Karpas-422 (cell line): ENCODE data around the gene KCTD18. TPM values are rescaled to one million over a fixed set of nuclear protein-coding genes. Genes with fewer than 3 reads are reported as not detected.

Experiments used
- DNase-seq: peaks from one replicate; pipeline ENCODE4 v3.0.0-alpha.2; 2015
- H2AFZ ChIP-seq: fragments of 200-600 bp; sonication (generic); 2 replicates; pipeline ENCODE4 v1.6.1; 2014; ENCODE audit warnings: antibody characterized with exemption, low read length, mixed read lengths
- H3K27ac ChIP-seq: fragments of 200-600 bp; sonication (generic); 2 replicates; pipeline ENCODE4 v1.5.1; 2014; ENCODE audit warnings: mild to moderate bottlenecking, low read length, moderate library complexity
- H3K27me3 ChIP-seq: fragments of 200-600 bp; sonication (generic); 2 replicates; pipeline ENCODE4 v1.6.1; 2014; ENCODE audit warnings: low read length, mixed read lengths
- H3K36me3 ChIP-seq: fragments of 200-600 bp; sonication (generic); 2 replicates; pipeline ENCODE4 v1.6.1; 2014; ENCODE audit warnings: low read length, mixed read lengths; ENCODE audit not compliant: insufficient read depth
- H3K4me1 ChIP-seq: fragments of 200-600 bp; sonication (generic); 2 replicates; pipeline ENCODE4 v1.6.1; 2014; ENCODE audit warnings: mild to moderate bottlenecking, low read length, mixed read lengths
- H3K4me2 ChIP-seq: fragments of 200-600 bp; sonication (generic); 2 replicates; pipeline ENCODE4 v1.6.1; 2014; ENCODE audit warnings: low read length, low read depth, mild to moderate bottlenecking; ENCODE audit not compliant: poor library complexity, severe bottlenecking
- H3K4me3 ChIP-seq: fragments of 200-600 bp; sonication (generic); 2 replicates; pipeline ENCODE4 v1.5.1; 2014; ENCODE audit warnings: mild to moderate bottlenecking, antibody characterized with exemption, low read length, mixed read lengths
- H3K79me2 ChIP-seq: fragments of 200-600 bp; sonication (generic); 2 replicates; pipeline ENCODE4 v1.6.1; 2014; ENCODE audit warnings: mild to moderate bottlenecking, low read length, mixed read lengths
- H3K9ac ChIP-seq: fragments of 200-600 bp; sonication (generic); 2 replicates; pipeline ENCODE4 v1.6.0; 2014; ENCODE audit warnings: low read length
- H3K9me2 ChIP-seq: fragments of 200-600 bp; sonication (generic), shearing (Covaris generic); replicated peaks from 2 replicates; pipeline ENCODE4 v1.6.0; 2014; ENCODE audit warnings: mild to moderate bottlenecking, low read length, moderate library complexity; ENCODE audit not compliant: insufficient read depth
- H3K9me3 ChIP-seq: fragments of 300-700, 200-600 bp; sonication (generic); 2 replicates; pipeline ENCODE4 v1.6.1; 2014; ENCODE audit warnings: low read length, mixed read lengths
- H4K20me1 ChIP-seq: fragments of 200-600 bp; sonication (generic); 2 replicates; pipeline ENCODE4 v1.6.1; 2014; ENCODE audit warnings: mild to moderate bottlenecking, antibody characterized with exemption, low read length, low read depth; ENCODE audit not compliant: insufficient read depth
- total RNA-seq: library from RNA; depleted of rRNA; stranded (reverse); fragments of >200 nt; shearing (Covaris generic); gene quantifications from 2 replicates; pipeline ENCODE4 v1.2.3, GENCODE V29; 2014; ENCODE audit warnings: low replicate concordance; rRNA removed

Gene KCTD18
- 24.6 and 28.1 TPM in 2 replicates for total RNA-seq

DNA sequence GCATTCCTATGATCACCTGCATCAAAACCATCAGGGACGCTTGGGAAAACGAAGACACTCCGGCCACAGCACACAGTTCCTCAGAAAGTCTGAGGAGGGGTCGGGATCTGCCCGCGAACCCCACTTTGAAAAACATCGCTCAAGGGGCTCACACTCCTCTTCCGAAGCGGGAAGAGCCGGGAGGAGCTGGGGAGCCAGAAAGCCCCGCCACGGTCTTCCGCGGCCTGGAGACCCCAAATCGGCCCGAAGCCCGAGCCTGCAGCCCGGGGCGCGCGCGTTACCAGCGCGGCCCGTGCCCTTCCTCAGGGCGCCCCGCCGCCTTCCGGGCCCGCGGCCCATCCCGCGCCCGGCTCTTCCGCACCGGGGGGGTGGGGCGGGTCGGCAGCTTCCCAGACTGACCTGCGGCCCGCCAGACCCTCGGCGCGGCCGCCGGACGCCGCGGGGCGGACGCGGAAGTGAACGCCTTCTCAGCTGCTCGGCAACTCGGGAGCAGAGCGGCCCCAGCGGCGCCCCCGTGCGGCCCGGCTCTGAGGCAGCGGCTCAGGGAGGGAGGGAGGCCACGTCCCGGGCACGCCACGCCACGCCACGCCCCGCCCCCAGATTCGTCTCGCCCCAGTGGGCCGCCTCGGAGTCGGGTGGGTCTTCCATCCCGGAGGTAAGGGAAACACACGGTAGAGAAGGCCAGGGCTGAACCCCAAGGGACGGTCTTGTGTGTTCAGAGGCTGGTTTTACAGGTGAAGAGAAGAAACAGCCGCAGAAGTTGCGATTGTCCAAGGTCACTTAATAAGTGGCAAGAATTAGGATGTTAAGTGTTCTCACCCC is at the start of gene KCTD18:
KCTD18 (minus strand) TSS at position 457 of the 822 bp plus-strand sequence. CDS start 3,052 bp downstream, outside the sequence.
- peak within 1 kb of the TSS; percentile 77 for H3K4me3 ChIP-seq
- peak within 1 kb of the TSS; percentile 76 for H3K4me2 ChIP-seq
- peak within 1 kb of the TSS; percentile 84 for H3K9ac ChIP-seq
- H3K9me3 ChIP-seq: no peaks in the 10 kb centered on the region
- H4K20me1 ChIP-seq: no peaks in the 10 kb centered on the region
- peak within 1 kb of the TSS; percentile 65 for H3K27ac ChIP-seq
- DNase-seq: peak; percentile 97
- peaks cover 6% of the 10 kb centered on the region; the same call in 1 of the 2 replicates for H3K36me3 ChIP-seq
- no peaks in the 10 kb centered on the region; the same call in 1 of the 2 replicates for H3K9me2 ChIP-seq
- H3K79me2 ChIP-seq: peaks cover 22% of the 10 kb centered on the region
- peaks cover 16% of the 10 kb centered on the region for H3K4me1 ChIP-seq
- H2AFZ ChIP-seq: peak within 1 kb of the TSS; percentile 74
- no peaks in the 10 kb centered on the region for H3K27me3 ChIP-seq

DNA sequence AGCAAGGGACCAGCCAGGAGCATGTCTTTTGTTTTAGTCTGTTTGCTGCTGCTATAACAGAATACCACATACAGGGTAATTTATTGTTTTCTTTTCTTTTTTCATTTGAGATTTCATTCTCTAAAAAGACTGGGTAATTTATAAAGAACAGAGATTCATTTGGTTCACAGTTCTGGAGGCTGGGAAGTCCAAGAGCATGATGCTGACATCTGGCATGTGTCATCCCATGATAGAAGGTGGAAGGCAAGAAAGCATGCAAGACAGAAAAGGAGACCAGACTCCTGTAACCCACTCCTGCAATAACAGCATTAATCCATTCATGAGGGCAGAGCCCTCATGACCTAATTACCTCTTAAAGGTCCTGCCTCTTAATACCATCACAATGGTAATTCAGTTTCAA is 30.9 kb upstream of the KCTD18 start:
- Histone ChIP-seq H3K36me3 (peaks cover 98% of the 10 kb centered on the region), H3K4me1 (no peaks in the 10 kb centered on the region), H4K20me1 (no peaks in the 10 kb centered on the region), H3K9me3 (peaks cover 4% of the 10 kb centered on the region), H3K4me3 (no peak overlapping the region), H3K79me2 (peaks cover 54% of the 10 kb centered on the region), H3K9me2 (no peaks in the 10 kb centered on the region), H3K27me3 (no peaks in the 10 kb centered on the region), H3K27ac (no peak overlapping the region), H3K4me2 (no peak overlapping the region), H3K9ac (no peak overlapping the region), H2AFZ (no peak overlapping the region)
- no peak for DNase-seq

DNA sequence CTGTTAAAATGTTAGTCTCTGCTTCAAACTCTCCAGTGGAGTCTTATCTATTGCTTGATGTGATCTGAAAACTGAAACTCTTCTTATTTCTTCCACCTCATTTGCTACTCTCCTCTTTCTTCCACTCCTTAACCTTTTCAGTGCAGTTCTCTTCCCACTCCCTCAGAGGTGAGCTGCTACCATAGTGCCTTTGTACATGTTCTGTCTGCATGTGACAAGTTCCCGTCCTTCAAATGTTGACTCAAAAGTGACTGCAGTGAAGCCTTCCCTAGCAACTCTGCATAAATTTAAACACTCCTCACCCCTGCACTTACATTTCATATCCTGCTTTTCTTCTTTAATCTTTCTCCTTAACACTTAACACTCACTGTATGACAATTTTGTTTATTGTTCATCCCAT is 28.3 kb upstream of the KCTD18 start:
- Histone ChIP-seq H4K20me1 (no peaks in the 10 kb centered on the region), H3K79me2 (peaks cover 68% of the 10 kb centered on the region), H2AFZ (no peak overlapping the region), H3K9ac (no peak overlapping the region), H3K4me2 (no peak overlapping the region), H3K27me3 (no peaks in the 10 kb centered on the region), H3K9me2 (no peaks in the 10 kb centered on the region), H3K9me3 (no peaks in the 10 kb centered on the region), H3K4me3 (no peak overlapping the region), H3K4me1 (no peaks in the 10 kb centered on the region), H3K27ac (no peak overlapping the region), H3K36me3 (peaks cover 95% of the 10 kb centered on the region)
- DNase-seq: no peak

DNA sequence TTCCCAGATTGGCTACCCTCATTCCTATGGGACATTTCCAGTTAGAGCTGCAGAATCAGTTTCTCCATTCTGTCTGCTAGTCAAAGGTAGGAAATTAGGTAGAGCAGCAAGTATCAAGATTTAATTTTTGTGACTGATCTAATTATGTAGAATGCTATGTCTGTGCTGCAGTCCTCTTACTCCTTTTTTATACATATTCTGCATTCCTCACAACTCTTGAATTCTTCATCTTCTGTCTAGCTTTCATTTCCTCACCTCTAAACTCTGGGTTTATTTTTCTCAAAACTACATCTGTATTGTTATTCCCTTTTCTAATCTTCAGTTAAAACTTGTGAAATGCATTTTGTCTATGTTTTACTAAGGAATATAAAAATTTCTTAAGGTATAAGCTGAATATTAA is 24.7 kb upstream of the KCTD18 start:
- no peak overlapping the region for H3K27ac ChIP-seq
- H4K20me1 ChIP-seq: no peaks in the 10 kb centered on the region
- peaks cover 8% of the 10 kb centered on the region for H3K4me1 ChIP-seq
- no peak overlapping the region for H3K4me3 ChIP-seq
- peaks cover 83% of the 10 kb centered on the region for H3K79me2 ChIP-seq
- no peak overlapping the region for H2AFZ ChIP-seq
- H3K9me3 ChIP-seq: no peaks in the 10 kb centered on the region
- H3K27me3 ChIP-seq: no peaks in the 10 kb centered on the region
- peaks cover 64% of the 10 kb centered on the region for H3K36me3 ChIP-seq
- H3K9me2 ChIP-seq: no peaks in the 10 kb centered on the region
- no peak for DNase-seq
- H3K4me2 ChIP-seq: no peak overlapping the region
- H3K9ac ChIP-seq: no peak overlapping the region

GRCh38 chr2:200533754-200534153 is 23.9 kb upstream of the KCTD18 start:
- no peak overlapping the region for H3K9ac ChIP-seq
- H3K9me3 ChIP-seq: no peaks in the 10 kb centered on the region
- H3K4me3 ChIP-seq: no peak overlapping the region
- H3K79me2 ChIP-seq: peaks cover 85% of the 10 kb centered on the region
- no peak overlapping the region for H3K27ac ChIP-seq
- no peaks in the 10 kb centered on the region for H3K27me3 ChIP-seq
- no peaks in the 10 kb centered on the region for H4K20me1 ChIP-seq
- no peak overlapping the region for H2AFZ ChIP-seq
- no peak for DNase-seq
- H3K36me3 ChIP-seq: peaks cover 55% of the 10 kb centered on the region
- H3K4me2 ChIP-seq: no peak overlapping the region
- H3K9me2 ChIP-seq: no peaks in the 10 kb centered on the region
- H3K4me1 ChIP-seq: peaks cover 12% of the 10 kb centered on the region

DNA sequence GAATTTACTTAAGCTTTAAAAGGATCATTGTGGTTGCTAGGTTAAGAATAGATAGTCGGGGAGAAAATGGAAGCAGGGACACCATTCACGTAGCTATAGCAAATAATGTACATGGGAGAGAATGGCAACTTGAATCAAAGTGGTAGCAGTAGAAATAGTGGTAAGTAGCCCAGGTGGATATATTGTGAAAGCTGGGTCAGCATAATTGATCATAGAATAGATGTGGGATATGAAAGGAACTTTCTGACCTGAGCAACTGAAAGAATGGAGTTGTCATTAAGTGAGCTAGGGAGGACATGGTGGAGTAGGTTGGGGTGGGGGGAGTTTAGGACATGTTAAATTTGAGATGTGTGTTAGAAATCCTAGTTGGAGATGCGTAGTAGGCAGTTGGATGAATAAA is 18.4 kb upstream of the KCTD18 start:
- Histone ChIP-seq H3K9ac (0 out of 2 replicates have a peak overlapping the region, but pooled peaks have one; percentile 84), H3K9me3 (no peaks in the 10 kb centered on the region), H3K4me1 (peaks cover 38% of the 10 kb centered on the region), H4K20me1 (no peaks in the 10 kb centered on the region), H3K4me2 (peak overlapping the region; percentile 93), H3K4me3 (peak overlapping the region; percentile 82), H3K27ac (no peak overlapping the region), H3K36me3 (peaks cover 4% of the 10 kb centered on the region), H2AFZ (no peak overlapping the region), H3K79me2 (peaks cover 71% of the 10 kb centered on the region), H3K27me3 (no peaks in the 10 kb centered on the region), H3K9me2 (no peaks in the 10 kb centered on the region)
- DNase-seq: no peak

DNA sequence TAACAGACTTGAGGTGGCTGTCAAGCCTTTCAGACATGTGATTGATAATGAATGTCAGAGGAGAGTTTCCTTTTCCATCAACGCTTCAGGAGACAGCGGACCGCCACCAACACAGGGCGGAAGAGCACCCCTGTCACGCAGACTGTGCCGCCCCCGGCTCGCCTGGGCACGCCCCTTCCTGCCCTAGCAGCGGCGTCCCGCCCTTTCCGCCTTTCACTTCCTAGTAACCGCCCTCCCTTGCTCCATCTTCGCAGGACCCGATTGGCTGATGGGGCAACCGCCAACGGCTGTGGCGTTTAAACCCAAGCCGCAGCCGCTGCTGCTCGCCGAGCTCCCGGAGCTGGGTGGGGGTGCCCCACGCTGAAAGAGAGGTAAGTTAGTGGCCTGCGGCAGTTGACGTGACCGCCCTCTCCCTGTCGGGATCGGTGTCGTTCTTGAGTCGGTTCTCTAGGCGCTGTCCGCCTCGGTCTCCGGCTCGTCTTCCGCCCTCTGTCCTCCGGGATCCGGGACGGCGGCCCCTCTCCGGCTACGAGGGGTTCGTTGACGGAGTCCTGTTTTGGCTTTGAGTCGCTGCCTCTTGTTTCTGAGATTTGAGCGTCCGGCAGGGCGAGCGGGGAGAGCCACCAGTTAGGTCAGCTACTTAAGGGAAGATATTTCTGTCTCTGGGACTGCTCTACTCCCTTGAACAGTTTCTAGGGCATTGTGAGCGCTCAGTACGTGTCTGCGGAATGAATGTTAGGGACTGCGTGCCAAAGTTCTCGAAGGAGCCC is 16.2 kb upstream of the KCTD18 start, which contains the start of gene SGO2:
SGO2 (plus strand) TSS at position 326 of the 770 bp plus-strand sequence. CDS start 6,769 bp downstream, outside the sequence.
- Histone ChIP-seq H3K4me2 (peak within 1 kb of the TSS; percentile 93), H3K27me3 (no peaks in the 10 kb centered on the region), H3K36me3 (no peaks in the 10 kb centered on the region), H3K9me3 (no peaks in the 10 kb centered on the region), H2AFZ (peak within 1 kb of the TSS; percentile 64), H3K27ac (peak within 1 kb of the TSS; percentile 69), H3K79me2 (peaks cover 50% of the 10 kb centered on the region), H3K9ac (peak within 1 kb of the TSS; percentile 84), H3K9me2 (no peaks in the 10 kb centered on the region), H3K4me1 (peaks cover 34% of the 10 kb centered on the region), H3K4me3 (peak within 1 kb of the TSS; percentile 82), H4K20me1 (no peaks in the 10 kb centered on the region)
- peak; percentile 98 for DNase-seq

DNA sequence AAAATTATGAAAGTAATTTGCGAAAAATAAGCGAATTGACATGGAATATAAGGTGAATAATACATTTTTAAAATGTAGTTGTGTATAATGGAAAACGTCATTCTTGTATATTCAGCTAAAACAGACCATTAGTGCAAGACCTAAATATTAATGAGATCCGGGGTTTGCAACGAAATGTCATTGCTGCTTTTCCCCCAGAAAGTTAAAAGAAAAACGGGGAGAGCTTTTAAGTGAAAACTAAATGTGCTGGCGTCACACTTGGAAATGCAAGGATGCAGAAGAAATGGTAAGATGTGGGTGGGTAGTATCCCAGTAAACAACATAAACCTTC is 15.6 kb upstream of the KCTD18 start:
- H3K27me3 ChIP-seq: no peaks in the 10 kb centered on the region
- peak overlapping the region; percentile 82 for H3K4me3 ChIP-seq
- peak overlapping the region; percentile 93 for H3K4me2 ChIP-seq
- no peaks in the 10 kb centered on the region for H3K36me3 ChIP-seq
- H3K4me1 ChIP-seq: peaks cover 34% of the 10 kb centered on the region
- H3K9ac ChIP-seq: peak overlapping the region; percentile 71
- no peaks in the 10 kb centered on the region for H3K9me3 ChIP-seq
- H3K9me2 ChIP-seq: no peaks in the 10 kb centered on the region
- peaks cover 44% of the 10 kb centered on the region for H3K79me2 ChIP-seq
- H2AFZ ChIP-seq: peak overlapping the region; percentile 64
- H4K20me1 ChIP-seq: no peaks in the 10 kb centered on the region
- no peak for DNase-seq
- no peak overlapping the region for H3K27ac ChIP-seq
